ENCODE measurements around the gene IL6ST.
A peak's percentile ranks its signal among the peaks of the same experiment; 100 is the strongest.
"Not testable (repeated sequence)": the region's sequence is repeated elsewhere in the genome, so short reads cannot be mapped to it uniquely, and the experiment has no call there.

The IL6ST gene

DNA sequence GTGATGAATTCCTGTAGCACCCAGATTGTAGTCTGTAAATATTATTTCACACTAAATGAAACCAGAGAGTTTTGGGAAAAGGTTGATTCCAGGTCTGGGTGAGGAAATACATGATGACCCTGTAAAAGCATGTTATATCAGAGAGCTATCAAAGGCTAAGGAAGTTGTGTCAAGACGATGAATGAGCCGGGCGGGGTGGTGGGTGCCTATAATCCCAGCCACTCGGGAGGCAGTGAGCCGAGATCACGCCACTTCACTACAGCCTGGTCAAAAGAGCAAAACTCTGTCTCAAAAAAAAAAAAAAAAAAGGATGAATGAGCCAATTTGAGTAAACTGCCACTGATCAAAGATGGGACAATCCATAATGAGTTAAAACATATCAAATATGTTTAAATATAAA is 29.2 kb downstream of the IL6ST start:
- DNase-seq (ENCODE audit: low read depth), result no peak

DNA sequence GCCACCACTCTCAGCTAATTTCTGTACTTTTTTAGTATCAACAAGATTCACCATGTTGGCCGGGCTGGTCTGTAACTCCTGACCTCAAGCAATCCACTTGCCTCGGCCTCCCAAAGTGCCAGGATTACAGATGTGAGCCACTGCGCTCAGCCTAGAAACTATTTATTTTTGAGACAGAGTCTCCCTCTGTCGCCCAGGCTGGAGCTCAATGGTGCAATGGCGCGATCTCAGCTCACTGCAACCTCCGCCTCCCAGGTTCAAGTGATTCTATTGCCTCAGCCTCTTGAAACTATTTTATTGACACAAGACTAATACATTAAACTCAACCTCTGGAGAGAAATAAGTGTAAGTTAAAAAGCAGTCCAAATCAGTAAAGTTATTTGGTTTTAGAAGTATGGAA is 34.0 kb downstream of the IL6ST start:
- DNase-seq (ENCODE audit: low read depth), result no peak

DNA sequence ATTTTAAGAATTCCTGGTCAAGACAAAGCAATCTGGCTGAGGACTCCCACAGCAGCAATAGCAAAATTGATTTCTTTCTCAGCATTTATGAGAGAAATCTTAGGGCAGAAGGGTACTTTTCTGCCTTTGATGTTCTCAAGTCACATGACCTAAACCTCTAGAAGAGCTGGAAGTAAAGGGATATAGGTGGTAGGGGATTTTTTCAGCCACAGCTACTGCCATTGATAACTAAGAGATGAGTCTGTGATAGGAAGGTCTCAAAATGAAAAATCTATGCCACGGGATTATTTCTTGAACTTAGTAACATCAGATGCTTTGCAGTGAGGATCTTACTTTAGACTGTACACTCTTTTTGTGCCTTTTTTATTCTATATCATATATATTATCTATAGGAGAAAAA is 35.6 kb downstream of the IL6ST start:
- DNase-seq (ENCODE audit: low read depth), result no peak

DNA sequence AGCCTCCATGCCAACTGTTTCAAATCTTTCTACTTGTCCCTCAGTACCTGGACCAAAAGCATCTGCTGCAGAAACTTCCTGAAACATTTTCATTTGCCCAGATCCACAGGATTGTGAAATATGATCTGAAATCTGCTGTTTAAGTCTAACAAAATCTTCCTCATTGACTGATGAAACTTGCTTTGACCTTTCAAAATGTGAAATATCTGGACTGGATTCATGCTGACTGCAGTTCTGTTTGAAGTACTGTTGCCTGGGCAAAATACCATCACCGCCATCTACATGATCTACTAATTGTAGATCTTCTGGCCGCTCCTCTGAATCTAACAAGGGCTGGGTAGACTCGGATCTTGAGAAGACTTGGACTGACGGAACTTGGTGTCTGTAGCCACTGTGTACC is 53.6 kb downstream of the IL6ST start:
- DNase-seq (ENCODE audit: low read depth), result not testable (repeated sequence)

DNA sequence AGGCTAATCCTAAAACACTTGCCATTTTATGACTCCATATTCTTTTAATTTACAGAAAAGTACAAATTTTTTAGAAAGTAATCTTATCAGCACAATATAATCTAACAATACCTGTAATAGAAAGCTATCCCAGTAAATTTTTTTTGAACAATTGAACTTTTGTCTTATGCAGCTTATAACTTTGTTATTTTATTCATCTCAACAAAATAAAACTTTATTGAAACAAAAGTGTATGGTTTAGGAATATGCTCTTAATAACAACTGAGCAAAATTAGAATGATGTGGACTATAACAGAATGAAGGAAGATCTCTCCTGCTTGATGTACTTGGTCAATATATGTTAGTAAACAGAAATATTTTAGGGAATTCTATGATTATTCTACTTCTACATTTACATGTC is 57.2 kb downstream of the IL6ST start:
- not testable (repeated sequence) for DNase-seq (ENCODE audit: low read depth)

DNA sequence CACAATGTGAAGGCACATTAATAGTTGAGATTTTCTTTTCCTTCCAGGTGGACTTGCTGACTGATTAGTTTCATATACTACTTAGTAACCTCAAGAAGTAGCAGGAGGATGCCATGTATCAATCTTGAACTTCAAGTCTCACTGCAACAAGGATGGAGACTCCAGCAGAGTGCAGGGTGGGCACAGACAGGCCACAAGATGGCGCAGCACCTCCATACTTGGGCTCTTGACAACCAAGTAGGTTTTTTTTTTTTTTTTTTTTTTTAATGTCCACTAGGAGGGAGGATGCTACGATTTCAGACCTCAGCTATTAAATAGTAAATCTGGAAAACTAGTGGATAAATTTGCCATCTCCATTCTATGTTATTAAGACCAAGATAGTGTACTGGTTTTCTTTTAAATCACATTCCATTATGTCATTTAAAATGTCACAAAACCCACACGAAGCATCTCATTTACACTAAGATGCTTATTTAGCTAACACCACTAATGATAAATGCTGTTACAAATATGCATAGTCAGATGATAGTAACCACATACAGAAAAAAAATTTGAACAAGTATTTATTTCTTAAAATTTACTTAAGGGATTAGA is 58.6 kb downstream of the IL6ST start:
- DNase-seq (ENCODE audit: low read depth), result peak; percentile 70

DNA sequence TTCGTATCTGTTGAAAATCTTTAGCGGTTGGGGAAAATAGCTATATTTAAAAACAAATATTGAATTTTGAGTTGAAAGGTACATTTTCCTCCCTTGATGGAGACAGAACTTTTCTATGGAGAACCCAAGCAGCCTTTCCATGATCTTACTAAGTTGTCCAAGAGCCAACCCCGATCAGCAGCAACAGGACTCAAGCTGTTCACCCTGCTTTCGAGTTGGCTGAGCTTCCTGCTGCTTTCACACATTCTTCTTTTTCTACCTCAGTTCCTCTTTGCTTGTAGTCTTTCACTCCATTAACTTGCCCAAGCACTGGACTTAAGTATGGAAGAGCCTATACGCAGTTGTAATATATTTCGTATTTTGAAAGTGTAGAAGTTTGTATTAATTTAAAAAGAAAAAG is 59.4 kb downstream of the IL6ST start:
- DNase-seq (ENCODE audit: low read depth), result no peak

DNA sequence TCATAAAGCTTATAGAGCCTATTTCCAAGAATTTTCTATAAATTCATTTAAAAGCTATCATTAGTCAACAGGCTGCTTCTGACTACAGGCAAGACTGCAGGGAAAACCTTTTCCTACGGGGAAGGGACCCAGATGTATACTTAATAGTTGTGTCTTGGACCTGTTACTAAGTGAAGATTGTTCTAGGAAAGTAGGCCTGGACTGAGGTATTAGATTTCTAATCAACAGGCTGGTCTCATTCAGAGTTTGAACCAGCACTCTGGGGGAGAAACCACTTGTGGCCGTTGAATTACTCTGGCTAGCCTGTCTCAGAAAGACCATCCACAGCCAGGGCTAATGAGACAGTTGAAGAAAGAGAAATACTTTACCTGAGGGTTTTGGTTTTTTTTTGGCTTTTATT is 60.0 kb downstream of the IL6ST start:
- no peak for DNase-seq (ENCODE audit: low read depth)

DNA sequence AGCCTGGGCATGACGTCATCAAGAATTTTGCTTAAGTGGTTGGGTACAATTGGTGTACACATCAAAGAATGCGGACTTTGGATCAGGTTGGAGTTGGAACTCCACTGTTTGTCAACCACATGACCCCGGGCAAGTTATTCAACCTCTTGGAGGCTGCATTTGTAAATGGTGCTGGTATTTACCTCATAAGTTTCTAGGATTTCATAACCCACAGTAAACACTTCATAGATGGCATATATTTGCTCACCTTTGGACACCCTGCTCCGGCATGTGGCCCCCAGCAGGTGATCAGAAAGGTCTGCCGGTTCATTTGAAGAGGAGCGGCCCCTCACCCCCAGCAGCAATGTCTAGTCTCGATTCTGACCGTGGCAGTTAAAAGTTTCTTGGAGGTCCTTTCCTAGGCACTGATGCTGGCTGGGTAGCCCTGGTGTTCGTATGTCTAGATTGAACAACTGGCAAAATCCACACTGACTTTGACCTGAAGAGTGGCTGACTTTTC is 60.6 kb downstream of the IL6ST start:
- DNase-seq (ENCODE audit: low read depth), result no peak

DNA sequence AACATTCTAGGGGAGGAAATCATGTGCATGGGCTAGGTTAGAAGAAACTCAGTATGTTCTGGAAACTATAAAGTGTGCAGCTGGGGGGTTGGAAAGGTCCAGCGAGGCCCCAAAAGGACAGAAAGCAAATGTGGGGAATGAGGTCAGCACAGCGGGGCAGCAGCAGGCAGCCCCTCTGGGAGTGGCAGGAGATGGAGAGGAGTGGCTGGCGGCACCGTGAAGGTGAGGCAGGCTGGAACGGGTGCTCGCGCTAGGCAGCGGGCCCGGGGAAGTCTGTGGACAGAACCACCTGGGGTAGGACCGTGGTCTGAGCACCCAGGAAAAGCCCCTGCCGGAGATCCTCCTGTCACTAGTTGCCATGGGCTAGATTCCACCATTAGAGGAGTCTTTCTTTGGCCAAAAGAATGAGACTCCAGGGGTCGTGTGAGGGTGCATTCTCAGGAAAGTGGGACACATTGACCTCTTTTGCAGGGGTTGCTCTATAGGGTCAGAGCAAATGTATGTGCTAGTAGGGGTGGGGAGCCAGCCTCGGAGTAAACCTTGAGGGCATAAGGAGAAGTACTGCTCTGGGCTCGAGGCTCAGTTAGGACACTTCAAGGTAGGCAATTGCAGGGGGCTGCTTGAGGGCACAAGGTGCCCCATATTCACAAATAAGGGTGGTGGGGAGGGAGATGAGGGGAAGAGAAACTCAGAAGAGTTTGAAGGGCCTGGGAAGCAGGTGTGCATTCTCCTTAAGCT is 61.2 kb downstream of the IL6ST start:
- DNase-seq (ENCODE audit: low read depth), result no peak

DNA sequence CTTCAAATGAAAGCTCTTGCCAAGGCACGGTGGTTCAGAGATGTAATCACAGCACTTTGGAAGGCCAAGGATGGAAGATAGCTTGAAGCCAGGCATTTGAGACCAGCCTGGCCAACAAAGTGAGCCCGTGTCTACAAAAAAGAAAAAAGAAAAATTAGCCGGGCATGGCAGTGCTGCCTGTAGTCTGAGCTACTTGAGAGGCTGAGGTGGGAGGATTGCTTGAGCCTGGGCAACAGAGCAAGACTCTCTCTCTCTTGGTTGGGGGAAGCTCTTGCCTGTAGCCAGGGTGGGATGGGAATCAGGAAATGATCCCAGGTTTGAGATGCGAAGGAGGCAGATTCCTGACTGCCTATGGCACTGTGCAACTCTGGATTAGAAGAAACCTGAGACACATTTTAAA is 62.1 kb downstream of the IL6ST start:
- DNase-seq (ENCODE audit: low read depth), result no peak

DNA sequence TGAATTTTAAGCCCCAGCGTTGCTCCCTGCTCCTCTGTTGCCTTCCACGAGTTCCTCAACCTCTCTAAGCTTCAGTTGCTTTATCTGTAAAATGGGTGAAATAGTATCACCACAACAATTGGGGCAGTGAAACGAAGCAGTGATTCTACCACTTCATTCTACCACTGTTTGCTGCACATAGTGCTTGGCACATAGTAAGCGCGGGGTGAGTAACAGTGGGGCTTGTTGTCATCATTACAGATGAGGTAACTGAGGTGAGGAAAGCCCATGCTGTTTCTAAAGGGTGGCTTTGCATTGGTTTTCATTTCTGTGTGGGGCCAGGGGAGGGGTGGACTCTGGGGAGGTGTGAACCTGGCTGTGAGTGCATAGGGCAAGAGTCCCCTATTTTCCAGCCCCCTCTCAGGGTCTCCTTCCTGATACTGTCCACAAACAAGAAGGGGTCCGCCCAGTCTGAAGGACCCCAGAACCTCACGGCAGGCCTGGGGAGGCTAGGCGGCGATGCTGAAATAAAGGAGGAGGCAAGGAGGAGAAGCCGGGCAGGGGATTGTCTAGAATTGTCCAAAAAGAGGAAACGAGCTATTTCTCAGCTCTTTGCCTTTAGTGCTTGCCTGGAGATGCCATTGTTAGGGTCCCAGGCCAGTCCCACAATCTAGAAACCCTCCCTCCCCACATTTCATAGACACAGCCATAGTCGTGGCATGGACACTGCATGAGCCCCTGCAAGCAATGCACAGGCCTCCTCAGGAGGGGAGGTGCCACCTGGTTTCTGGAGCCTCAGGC is 65.6 kb downstream of the IL6ST start:
- DNase-seq (ENCODE audit: low read depth), result no peak

DNA sequence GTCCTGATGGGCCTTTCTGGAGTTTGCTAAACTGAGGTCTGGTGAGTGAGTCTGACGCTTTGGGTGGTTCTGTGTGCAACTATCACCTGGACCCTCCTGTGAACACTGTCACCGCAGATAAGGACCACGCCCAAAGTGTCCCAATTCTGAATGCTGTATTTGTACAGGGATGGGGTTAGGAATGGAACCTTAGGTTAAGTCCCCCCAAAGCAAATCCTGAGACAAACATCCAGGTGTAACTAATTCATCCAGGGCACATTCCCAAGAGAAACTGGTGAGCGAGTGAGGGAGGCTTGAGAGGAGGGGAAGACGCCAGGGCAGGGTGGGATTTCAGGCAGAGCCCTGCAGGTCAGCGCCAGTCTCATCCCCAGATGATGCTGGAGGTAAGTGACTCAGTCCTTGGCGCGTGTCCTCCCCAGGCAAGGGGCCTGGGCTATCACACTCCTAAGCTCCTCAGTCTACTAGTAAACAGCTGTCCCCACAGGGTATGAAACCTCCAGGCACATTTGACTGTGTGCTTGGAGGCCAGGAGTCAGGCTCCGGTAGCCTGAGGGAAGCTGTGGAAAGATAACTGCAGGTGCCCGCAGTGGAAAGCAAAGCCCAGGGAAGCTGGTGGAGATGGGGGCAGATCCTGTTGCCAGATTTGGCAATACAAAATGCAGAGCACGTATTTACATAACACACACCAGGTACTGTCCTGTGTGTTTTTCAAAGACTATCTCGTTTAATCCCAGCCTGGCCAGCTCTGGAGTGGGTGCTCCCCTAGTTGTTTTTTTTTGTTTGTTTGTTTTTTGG is 66.7 kb downstream of the IL6ST start:
- no peak for DNase-seq (ENCODE audit: low read depth)

DNA sequence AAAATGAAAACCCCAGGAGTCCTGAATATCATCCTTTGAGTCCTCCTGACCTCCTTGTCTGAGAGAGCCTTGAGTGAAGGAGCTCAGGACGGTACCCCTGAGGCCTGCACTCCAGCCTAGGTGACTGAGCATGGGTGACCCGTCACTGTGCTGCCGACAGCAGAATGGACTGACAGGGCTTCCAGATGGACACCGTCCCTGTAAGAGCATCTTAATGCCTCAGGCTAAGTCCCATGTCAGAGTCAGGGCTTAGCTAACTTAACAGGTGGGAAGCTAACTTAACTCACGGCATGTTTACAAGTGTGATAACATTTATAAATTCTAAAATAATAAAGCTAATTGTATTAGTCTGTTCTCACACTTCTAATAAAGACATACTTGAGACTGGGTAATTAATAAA is 68.3 kb downstream of the IL6ST start:
- DNase-seq (ENCODE audit: low read depth), result no peak

DNA sequence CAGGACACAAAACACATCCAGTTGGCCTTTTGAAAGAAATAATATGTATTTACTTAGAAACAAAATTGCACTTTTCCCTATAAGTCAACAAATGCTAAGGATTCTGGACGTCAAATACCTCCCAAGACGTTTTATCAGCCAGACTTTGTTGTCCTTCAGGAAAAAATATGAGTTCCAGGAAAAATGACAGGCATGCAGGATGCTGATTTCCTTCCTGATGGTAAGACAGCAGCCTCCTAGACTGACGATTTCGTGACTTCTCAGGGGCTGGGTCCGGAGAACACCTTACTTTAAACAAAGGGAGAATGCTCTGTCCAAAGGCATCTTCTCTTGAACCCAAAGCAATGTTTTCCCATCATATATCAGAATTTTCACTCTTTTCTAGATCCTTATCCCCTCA is 69.1 kb downstream of the IL6ST start:
- no peak for DNase-seq (ENCODE audit: low read depth)

DNA sequence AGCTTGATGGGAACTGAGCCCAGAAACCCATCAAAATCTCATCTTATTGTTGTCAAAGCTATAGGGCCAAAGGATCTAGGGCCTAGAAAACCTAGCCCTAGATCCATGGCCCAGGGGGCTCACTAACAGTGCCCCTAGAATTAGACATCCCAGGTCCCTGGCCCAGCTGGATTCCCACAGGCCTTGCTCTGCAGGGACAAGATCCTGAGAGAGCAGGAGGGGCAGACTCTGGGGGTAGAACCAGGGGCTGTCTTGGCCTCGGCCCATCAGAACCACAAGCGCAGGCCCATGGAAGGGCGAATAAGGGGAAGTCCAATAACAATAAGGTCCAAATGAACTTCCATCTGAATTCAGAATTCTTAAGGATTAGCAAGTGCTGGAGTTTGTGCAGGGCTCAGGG is 69.6 kb downstream of the IL6ST start:
- DNase-seq (ENCODE audit: low read depth), result no peak

DNA sequence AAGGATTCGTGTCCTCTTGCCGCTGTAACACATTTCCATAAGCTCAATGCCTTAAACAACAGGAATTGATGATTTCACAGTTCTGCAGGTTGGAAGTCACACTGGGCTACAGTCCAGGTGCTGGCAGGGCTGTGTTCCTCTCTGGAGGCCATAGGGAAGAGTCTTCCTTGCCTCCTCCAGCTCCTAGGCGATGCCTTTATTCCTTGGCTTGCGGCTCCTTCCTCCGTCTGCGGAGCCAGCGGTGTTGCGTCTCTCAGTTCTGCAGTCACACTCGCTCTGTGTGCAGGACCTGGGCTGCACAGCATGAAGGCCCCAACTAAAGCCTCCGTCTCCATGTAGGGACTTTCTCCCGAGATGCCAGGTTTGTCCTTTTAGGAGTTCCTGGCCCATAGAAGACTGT is 70.0 kb downstream of the IL6ST start:
- no peak for DNase-seq (ENCODE audit: low read depth)

DNA sequence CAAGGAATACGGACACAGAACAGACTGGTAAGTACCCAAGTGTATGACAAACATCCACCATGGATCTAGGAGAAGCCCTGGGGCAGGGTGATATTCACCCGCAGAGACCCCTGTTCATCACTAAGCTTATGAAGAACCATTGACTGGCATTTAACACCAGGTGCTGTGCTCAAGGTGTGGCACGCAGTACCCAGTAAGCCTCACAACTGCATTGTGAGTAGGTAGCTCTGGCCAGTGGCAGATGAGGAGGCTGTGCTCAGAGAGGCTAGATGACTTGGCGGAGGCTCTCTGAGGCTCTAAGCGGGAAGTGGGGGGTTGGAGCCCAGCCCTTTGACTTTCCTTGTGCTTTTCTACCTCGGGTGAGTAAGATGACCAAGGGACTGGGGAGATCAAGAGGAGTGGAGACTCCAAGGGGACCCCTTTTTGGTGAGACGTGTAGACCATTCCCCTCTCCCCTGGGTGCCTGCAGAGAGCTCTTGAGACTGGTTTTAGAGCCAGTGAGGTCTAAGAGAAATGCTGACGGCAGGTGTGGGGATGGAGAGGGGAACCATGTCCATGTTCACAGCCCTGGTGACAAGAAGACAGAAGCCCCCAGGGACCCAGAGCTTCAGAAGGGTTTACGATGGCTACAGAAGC is 70.8 kb downstream of the IL6ST start:
- no peak for DNase-seq (ENCODE audit: low read depth)

DNA sequence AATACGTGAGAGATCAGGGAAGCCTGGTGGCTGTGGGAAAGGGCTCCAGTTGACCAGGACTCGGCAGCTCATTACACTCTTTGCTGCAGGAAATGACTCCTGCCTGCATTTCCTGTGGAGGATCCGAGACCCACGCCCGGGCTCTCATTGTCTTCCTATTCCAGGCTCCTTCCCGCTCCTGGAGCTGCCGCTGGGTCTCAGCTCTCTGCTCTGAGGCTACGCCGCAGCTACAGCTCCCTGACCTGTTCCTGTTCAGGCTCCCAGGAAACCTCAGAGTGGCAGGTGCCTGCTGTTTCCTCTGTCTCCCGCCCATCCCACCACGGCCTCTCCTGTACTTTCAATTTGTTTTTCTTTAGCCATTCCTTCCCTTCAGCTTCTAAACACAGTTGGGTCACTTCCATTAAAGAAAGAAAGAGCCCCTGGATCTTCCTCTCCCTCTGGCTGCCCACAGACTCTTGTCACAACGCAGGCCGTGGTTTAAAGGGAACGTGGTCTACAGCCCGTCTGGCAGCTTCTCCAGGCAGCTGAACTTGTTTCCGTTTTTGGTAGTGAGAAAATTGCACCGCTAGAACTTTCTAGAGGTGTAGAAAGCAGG is 71.5 kb downstream of the IL6ST start:
- no peak for DNase-seq (ENCODE audit: low read depth)

DNA sequence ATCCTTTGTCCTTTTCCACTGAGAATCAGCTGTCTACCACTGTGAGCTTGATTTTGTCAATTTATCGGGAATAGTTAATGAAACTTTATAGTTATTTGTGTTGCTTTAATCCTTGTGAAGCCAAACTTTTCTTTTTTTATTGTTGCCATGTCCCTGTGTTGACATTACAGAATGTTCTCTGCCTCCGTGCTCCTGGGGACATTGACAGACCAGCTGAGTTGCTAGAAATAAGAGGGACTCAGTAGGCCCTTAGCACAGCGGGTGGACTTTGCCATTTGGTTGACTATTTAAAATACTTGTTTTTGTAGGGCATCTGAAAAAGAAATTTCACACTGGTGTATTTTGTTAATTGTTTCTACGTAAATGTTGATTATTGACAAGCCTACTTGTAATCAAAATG is 73.1 kb downstream of the IL6ST start:
- no peak for DNase-seq (ENCODE audit: low read depth)

DNA sequence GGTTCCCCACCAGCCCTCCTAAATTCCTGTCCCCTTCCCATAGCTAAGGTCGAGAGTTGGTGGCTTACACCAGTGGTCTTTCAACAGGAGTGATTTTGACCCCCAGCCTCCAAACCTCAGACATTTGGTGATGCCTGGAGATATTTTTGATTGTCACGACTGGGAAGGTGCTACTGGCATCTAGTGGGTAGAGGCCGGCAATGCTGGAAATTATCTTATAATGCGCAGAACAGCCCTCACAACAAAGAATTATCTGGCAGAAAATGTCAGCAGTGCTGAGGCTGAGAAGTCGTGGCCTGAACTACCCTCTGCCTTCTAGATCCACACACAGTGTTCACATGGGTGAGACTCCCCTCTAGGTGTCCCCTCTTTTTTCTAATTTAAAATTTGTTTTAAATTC is 74.0 kb downstream of the IL6ST start:
- no peak for DNase-seq (ENCODE audit: low read depth)

DNA sequence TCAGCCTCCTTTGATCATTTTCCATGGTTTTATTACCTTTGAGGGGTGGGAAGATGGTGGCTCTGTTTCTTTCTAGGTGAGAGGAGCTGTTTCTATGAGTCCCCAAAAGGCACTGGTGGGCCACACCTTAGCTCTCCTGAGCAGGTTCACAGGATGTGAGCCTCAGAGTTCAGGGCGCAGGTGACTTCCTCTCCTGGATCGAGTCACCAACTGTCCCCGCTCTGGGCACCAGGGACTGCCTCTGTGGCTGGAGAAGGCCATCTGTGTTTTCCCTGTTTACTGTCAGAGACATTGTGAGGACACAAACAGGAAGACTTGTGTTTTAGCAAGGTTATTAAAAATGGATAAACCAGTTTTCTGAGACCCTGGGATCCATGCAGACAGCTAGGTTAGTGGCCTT is 75.1 kb downstream of the IL6ST start:
- DNase-seq (ENCODE audit: low read depth), result no peak

Measured in stimulated activated CD4-positive, alpha-beta T cell treated with anti-CD3 and anti-CD28 coated beads, Interleukin-2, amount 100 ng/mL, for 4 hours (primary cell).